ENCODE measurements around the gene SCAPER.
"Not testable (repeated sequence)": the region's sequence is repeated elsewhere in the genome, so short reads cannot be mapped to it uniquely, and the experiment has no call there.

The SCAPER gene

DNA sequence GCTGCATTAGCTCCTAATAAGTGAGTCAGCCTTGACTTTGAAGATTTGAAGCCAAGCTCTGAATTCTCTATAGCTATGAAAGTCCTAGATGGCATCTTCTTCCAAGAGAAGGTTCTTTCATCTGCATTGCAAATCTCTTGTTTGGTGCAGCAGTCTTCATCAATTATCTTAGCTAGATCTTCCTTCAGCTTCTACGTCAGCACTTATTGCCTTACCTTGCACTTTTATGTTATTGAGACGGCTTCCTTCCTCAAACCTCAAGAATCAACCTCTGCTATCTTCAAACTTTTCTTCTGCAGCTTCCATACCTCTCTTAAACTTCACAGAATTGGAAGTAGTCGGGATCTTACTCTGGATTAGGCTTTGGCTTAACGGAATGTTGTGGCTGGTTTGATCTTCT, 167.6 kb downstream of the SCAPER start:
- no peaks in the 10 kb centered on the region for H3K4me1 ChIP-seq (ENCODE audit: control insufficient read depth, insufficient read depth, low read length)
- no peak overlapping the region for H3K4me3 ChIP-seq (ENCODE audit: low read length in 2 of 2)
- peaks cover 6 to 16% of the 10 kb centered on the region in 2 donors for H3K36me3 ChIP-seq (ENCODE audit: control insufficient read depth in 2 of 2, insufficient read depth in 2 of 2, low read length in 2 of 2)
- no peak overlapping the region for H3K27ac ChIP-seq (ENCODE audit: low read length)
- H3K27me3 ChIP-seq (ENCODE audit: control insufficient read depth in 1 of 2, insufficient read depth in 2 of 2, low read length in 2 of 2), result no peaks in the 10 kb centered on the region
- no peaks in the 10 kb centered on the region for H3K9me3 ChIP-seq (ENCODE audit: control insufficient read depth in 2 of 2, low read length in 2 of 2)
- H3K9ac ChIP-seq (ENCODE audit: low read length in 2 of 2), result no peak overlapping the region

DNA sequence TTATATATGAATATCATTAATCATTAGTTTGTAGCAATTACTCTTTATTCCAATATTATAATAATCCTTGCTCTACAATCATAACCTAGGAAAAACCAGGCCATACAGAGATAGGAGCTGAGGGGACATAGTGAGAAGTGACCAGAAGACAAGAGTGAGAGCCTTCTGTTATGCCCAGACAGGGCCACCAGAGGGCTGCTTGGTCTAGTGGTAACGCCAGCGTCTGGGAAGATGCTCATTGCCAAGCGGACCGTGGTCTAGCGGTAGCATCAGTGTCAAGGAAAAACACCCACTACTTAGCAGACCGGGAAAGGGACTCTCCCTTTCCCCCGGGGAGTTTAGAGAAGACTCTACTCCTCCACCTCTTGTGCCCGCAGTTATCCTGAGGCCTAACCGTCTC, 172.8 kb downstream of the SCAPER start:
- peaks cover 8 to 21% of the 10 kb centered on the region in 2 donors for H3K36me3 ChIP-seq (ENCODE audit: control insufficient read depth in 2 of 2, insufficient read depth in 2 of 2, low read length in 2 of 2)
- H3K9me3 ChIP-seq (ENCODE audit: control insufficient read depth in 2 of 2, low read length in 2 of 2), result not testable (repeated sequence)

DNA sequence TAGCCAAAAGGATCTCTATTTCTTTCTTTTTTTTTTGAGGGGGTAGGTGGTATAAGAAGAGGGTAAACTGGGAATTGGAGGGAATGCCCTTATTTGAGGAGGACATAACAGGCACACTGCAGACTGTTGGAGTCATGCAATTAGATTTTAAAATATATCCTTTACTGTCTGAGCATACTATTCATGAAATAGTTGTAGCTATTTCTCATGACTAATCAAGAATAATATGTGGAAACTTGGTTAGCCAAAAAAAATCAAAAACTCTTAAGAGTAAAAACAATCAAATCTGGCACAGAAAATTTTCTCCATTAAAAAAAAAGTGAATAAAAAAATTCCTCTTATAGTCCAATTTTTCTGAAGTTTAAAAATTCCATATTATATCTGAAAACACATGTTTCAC, 174.9 kb downstream of the SCAPER start:
- no peak overlapping the region for H3K9ac ChIP-seq (ENCODE audit: low read length in 2 of 2)
- no peak overlapping the region for H3K27ac ChIP-seq (ENCODE audit: low read length)
- H3K27me3 ChIP-seq (ENCODE audit: control insufficient read depth in 1 of 2, insufficient read depth in 2 of 2, low read length in 2 of 2), result no peaks in the 10 kb centered on the region
- H3K36me3 ChIP-seq (ENCODE audit: control insufficient read depth in 2 of 2, insufficient read depth in 2 of 2, low read length in 2 of 2), result peaks cover 8 to 23% of the 10 kb centered on the region in 2 donors
- H3K4me3 ChIP-seq (ENCODE audit: low read length in 2 of 2), result no peak overlapping the region
- no peaks in the 10 kb centered on the region for H3K9me3 ChIP-seq (ENCODE audit: control insufficient read depth in 2 of 2, low read length in 2 of 2)
- no peaks in the 10 kb centered on the region for H3K4me1 ChIP-seq (ENCODE audit: control insufficient read depth, insufficient read depth, low read length)

More for the DNA sequence above, 172.8 kb downstream of the SCAPER start:
- H3K27me3 ChIP-seq (ENCODE audit: control insufficient read depth in 1 of 2, insufficient read depth in 2 of 2, low read length in 2 of 2); H3K27ac ChIP-seq (ENCODE audit: low read length); H3K4me3 ChIP-seq (ENCODE audit: low read length in 2 of 2); H3K4me1 ChIP-seq (ENCODE audit: control insufficient read depth, insufficient read depth, low read length); H3K9ac ChIP-seq (ENCODE audit: low read length in 2 of 2): not testable (repeated sequence)

DNA sequence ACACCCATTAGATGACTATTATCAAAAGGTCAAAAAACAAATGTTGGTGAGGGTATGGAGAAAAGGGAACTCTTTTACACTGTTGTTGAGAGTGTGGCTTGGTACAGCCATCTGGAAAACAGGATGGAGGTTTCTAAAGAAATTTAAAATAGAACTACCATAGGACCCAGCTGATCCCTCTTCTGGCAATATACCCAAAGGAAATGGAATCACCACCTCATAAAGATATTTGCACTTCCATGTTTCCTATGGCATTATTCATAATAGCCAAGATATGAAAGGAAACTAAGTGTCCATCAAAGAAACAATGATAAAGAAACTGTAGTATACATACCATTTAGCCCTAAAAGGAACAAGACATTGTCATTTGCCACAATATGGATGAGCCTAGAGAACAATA, 186.3 kb downstream of the SCAPER start:
- Histone ChIP-seq H3K27ac (ENCODE audit: low read length) (no peak overlapping the region), H3K9me3 (ENCODE audit: control insufficient read depth in 2 of 2, low read length in 2 of 2) (peaks cover 0 to 7% of the 10 kb centered on the region in 2 donors), H3K36me3 (ENCODE audit: control insufficient read depth in 2 of 2, insufficient read depth in 2 of 2, low read length in 2 of 2) (peaks cover 0 to 6% of the 10 kb centered on the region in 2 donors), H3K4me3 (ENCODE audit: low read length in 2 of 2) (no peak overlapping the region), H3K4me1 (ENCODE audit: control insufficient read depth, insufficient read depth, low read length) (no peaks in the 10 kb centered on the region), H3K27me3 (ENCODE audit: control insufficient read depth in 1 of 2, insufficient read depth in 2 of 2, low read length in 2 of 2) (no peaks in the 10 kb centered on the region), H3K9ac (ENCODE audit: low read length in 2 of 2) (no peak overlapping the region)

DNA sequence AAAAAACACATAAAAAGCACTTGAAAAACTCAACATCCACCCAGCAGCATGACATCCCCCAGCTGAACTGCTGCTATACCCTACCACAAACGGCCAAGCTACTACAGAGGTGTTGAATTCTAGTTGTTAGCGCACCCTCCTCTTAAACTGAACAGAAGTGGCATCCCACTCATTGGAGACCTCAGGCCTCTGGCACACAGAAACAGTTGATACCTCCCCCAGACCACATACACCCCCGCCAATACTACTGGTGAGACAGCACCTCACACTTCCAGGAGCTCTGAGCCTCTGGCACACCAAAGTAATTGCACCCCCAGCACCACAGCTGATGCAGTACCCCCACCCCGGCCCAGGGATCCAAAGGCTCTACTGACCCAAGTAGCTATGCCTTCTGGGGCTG, 190.2 kb downstream of the SCAPER start:
- H3K4me1 ChIP-seq (ENCODE audit: control insufficient read depth, insufficient read depth, low read length), result no peaks in the 10 kb centered on the region
- no peak overlapping the region for H3K4me3 ChIP-seq (ENCODE audit: low read length in 2 of 2)
- H3K27me3 ChIP-seq (ENCODE audit: control insufficient read depth in 1 of 2, insufficient read depth in 2 of 2, low read length in 2 of 2), result no peaks in the 10 kb centered on the region
- H3K9me3 ChIP-seq (ENCODE audit: control insufficient read depth in 2 of 2, low read length in 2 of 2), result peaks cover 0 to 7% of the 10 kb centered on the region in 2 donors
- H3K27ac ChIP-seq (ENCODE audit: low read length), result no peak overlapping the region
- H3K9ac ChIP-seq (ENCODE audit: low read length in 2 of 2), result no peak overlapping the region
- peaks cover 0 to 6% of the 10 kb centered on the region in 2 donors for H3K36me3 ChIP-seq (ENCODE audit: control insufficient read depth in 2 of 2, insufficient read depth in 2 of 2, low read length in 2 of 2)

DNA sequence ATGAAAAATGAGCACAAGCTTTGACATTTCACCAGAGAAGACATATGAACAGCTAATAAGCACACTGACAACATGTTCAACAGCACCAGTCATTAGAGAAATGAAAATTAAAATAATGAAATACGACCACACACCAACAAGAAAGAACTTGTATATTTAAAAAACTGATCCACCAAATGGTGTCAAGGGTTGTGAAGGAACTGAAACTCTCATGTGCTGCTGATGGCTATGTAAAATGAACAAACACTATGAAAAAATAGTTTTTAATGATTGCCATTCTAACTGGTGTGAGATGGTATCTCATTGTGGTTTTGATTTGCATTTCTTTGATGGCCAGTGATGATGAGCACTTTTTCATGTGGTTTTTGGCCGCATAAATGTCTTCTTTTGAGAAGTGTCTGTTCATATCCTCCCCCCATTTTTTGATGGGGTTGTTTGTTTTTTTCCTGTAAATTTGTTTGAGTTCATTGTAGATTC, 193.8 kb downstream of the SCAPER start:
- Histone ChIP-seq H3K4me1 (ENCODE audit: control insufficient read depth, insufficient read depth, low read length) (no peaks in the 10 kb centered on the region), H3K9ac (ENCODE audit: low read length in 2 of 2) (no peak overlapping the region), H3K27ac (ENCODE audit: low read length) (no peak overlapping the region), H3K4me3 (ENCODE audit: low read length in 2 of 2) (no peak overlapping the region), H3K36me3 (ENCODE audit: control insufficient read depth in 2 of 2, insufficient read depth in 2 of 2, low read length in 2 of 2) (peaks cover 0 to 6% of the 10 kb centered on the region in 2 donors), H3K27me3 (ENCODE audit: control insufficient read depth in 1 of 2, insufficient read depth in 2 of 2, low read length in 2 of 2) (no peaks in the 10 kb centered on the region), H3K9me3 (ENCODE audit: control insufficient read depth in 2 of 2, low read length in 2 of 2) (peaks cover 0 to 4% of the 10 kb centered on the region in 2 donors)

DNA sequence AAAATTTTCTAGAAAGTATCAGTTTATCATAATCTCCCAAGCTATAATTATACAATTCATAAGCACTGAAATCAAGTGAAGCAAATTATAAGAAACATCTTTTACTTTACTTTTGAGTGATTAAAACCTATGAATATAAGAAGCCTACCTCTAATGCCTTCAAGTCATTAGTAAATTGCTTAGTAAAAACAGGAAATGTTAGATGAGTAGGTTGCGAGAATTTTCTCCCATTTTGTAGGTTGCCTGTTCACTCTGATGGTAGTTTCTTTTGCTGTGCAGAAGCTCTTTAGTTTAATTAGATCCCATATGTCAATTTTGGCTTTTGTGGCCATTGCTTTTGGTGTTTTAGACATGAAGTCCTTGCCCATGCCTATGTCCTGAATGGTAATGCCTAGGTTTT, 201.1 kb downstream of the SCAPER start:
- not testable (repeated sequence) for H3K9ac ChIP-seq (ENCODE audit: low read length in 2 of 2); H3K9me3 ChIP-seq (ENCODE audit: control insufficient read depth in 2 of 2, low read length in 2 of 2); H3K27me3 ChIP-seq (ENCODE audit: control insufficient read depth in 1 of 2, insufficient read depth in 2 of 2, low read length in 2 of 2); H3K4me3 ChIP-seq (ENCODE audit: low read length in 2 of 2); H3K27ac ChIP-seq (ENCODE audit: low read length); H3K4me1 ChIP-seq (ENCODE audit: control insufficient read depth, insufficient read depth, low read length)
- H3K36me3 ChIP-seq (ENCODE audit: control insufficient read depth in 2 of 2, insufficient read depth in 2 of 2, low read length in 2 of 2), result peaks cover 16% of the 10 kb centered on the region in 2 donors

DNA sequence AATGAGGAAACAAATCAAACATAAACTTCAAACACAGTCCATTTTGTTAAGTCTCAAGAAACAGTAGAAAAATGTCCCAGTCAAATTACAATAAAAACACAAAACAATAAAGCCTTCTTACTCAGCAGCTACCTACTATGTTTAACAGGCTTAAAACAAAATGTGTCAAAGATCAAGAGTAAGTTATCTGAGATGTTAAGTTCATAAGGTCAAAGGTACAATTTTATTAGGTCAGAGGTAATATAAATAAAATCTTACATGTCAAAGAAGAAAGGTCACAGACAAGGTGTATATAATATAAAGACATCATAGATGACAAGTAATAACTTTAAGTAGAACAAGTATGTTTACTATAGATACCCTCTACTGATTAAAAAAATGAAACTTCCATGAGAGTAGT, 208.3 kb downstream of the SCAPER start:
- Histone ChIP-seq H3K9ac (ENCODE audit: low read length in 2 of 2) (no peak overlapping the region), H3K9me3 (ENCODE audit: control insufficient read depth in 2 of 2, low read length in 2 of 2) (no peaks in the 10 kb centered on the region), H3K36me3 (ENCODE audit: control insufficient read depth in 2 of 2, insufficient read depth in 2 of 2, low read length in 2 of 2) (peaks cover 14% of the 10 kb centered on the region in 2 donors), H3K4me3 (ENCODE audit: low read length in 2 of 2) (no peak overlapping the region), H3K27me3 (ENCODE audit: control insufficient read depth in 1 of 2, insufficient read depth in 2 of 2, low read length in 2 of 2) (no peaks in the 10 kb centered on the region), H3K27ac (ENCODE audit: low read length) (no peak overlapping the region), H3K4me1 (ENCODE audit: control insufficient read depth, insufficient read depth, low read length) (no peaks in the 10 kb centered on the region)

DNA sequence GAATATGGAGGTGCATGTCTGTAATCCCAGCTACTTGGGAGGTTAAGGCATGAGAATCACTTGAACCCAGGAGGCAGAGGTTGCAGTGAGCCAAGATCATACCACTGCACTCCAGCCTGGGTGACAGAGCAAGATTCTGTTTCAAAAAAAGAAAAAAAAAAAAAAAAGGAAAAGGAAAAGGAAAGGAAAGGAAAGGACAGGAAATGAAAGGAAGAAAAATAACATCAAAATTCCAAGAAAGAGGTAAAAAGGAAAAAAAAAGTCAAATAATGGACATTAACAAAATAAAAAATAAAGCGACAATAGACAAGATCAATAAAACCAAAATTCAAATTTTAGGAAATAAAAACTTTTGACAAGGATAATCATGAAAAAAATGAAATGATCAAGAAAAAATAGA, 212.6 kb downstream of the SCAPER start:
- not testable (repeated sequence) for H3K27ac ChIP-seq (ENCODE audit: low read length); H3K27me3 ChIP-seq (ENCODE audit: control insufficient read depth in 1 of 2, insufficient read depth in 2 of 2, low read length in 2 of 2); H3K4me1 ChIP-seq (ENCODE audit: control insufficient read depth, insufficient read depth, low read length); H3K9me3 ChIP-seq (ENCODE audit: control insufficient read depth in 2 of 2, low read length in 2 of 2); H3K36me3 ChIP-seq (ENCODE audit: control insufficient read depth in 2 of 2, insufficient read depth in 2 of 2, low read length in 2 of 2); H3K9ac ChIP-seq (ENCODE audit: low read length in 2 of 2); H3K4me3 ChIP-seq (ENCODE audit: low read length in 2 of 2)

DNA sequence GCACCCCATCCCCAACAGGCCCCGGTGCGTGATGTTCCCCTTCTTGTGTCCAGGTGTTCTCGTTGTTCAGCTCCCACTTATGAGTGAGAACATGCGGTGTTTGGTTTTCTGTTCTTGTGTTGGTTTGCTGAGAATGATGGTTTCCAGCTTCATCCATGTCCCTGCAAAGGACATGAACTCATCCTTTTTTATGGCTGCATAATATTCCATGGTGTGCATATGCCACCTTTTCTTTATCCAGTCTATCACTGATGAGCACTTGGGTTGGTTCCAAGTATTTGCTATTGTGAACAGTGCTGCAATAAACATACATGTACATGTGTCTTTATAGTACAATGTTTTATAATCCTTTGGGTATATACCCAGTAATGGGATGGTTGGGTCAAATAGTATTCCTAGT, 217.5 kb downstream of the SCAPER start:
- H3K27me3 ChIP-seq (ENCODE audit: control insufficient read depth in 1 of 2, insufficient read depth in 2 of 2, low read length in 2 of 2); H3K4me3 ChIP-seq (ENCODE audit: low read length in 2 of 2); H3K27ac ChIP-seq (ENCODE audit: low read length); H3K36me3 ChIP-seq (ENCODE audit: control insufficient read depth in 2 of 2, insufficient read depth in 2 of 2, low read length in 2 of 2); H3K9ac ChIP-seq (ENCODE audit: low read length in 2 of 2); H3K9me3 ChIP-seq (ENCODE audit: control insufficient read depth in 2 of 2, low read length in 2 of 2); H3K4me1 ChIP-seq (ENCODE audit: control insufficient read depth, insufficient read depth, low read length): not testable (repeated sequence)

DNA sequence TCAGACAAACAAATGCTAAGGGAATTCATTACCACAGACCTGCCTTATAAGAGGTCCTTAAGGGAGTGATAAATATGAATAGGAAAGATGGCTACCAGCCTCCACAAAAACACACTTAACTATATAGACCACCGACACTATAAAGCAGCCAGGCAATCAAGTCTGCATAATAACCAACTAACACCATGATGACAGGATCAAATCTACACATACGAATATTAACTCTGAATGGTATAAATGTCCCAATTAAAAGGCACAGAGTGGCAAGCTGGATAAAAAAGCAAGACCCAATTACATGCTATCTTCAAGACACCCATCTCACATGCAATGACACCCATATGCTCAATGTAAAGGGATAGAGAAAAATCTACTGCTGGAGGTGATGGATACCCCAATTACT, 221.1 kb downstream of the SCAPER start:
- no peaks in the 10 kb centered on the region for H3K4me1 ChIP-seq (ENCODE audit: control insufficient read depth, insufficient read depth, low read length)
- no peaks in the 10 kb centered on the region for H3K9me3 ChIP-seq (ENCODE audit: control insufficient read depth in 2 of 2, low read length in 2 of 2)
- no peaks in the 10 kb centered on the region for H3K36me3 ChIP-seq (ENCODE audit: control insufficient read depth in 2 of 2, insufficient read depth in 2 of 2, low read length in 2 of 2)
- no peak overlapping the region for H3K4me3 ChIP-seq (ENCODE audit: low read length in 2 of 2)
- H3K9ac ChIP-seq (ENCODE audit: low read length in 2 of 2), result no peak overlapping the region
- no peaks in the 10 kb centered on the region for H3K27me3 ChIP-seq (ENCODE audit: control insufficient read depth in 1 of 2, insufficient read depth in 2 of 2, low read length in 2 of 2)
- H3K27ac ChIP-seq (ENCODE audit: low read length), result no peak overlapping the region

Measured in stomach smooth muscle (tissue), 2 donors.